GM18861 (cell line): ENCODE data around the gene PI4KA.
"Not testable (repeated sequence)": the region's sequence is repeated elsewhere in the genome, so short reads cannot be mapped to it uniquely, and the experiment has no call there.

Experiments used
- ATAC-seq: cut with Tn5 transposase; IDR thresholded peaks from one replicate; pipeline ENCODE4 v1.9.1; 2021; ENCODE audit not compliant: unreplicated experiment

PI4KA gene

GRCh38 chr22:20671409-20672081 lies 187.1 kb downstream of the PI4KA start:
- no peak for ATAC-seq

- ATAC-seq: not testable (repeated sequence)
These were observed 188.0 kb downstream of the PI4KA start for GRCh38 chr22:20670457-20671261.

GRCh38 chr22:20669884-20670283 lies 188.7 kb downstream of the PI4KA start:
- ATAC-seq: not testable (repeated sequence)

- ATAC-seq: not testable (repeated sequence)
These were observed 189.1 kb downstream of the PI4KA start for GRCh38 chr22:20669471-20669870.

- ATAC-seq: not testable (repeated sequence)
These were observed 189.8 kb downstream of the PI4KA start for GRCh38 chr22:20668769-20669168.

GRCh38 chr22:20668226-20668625 lies 190.4 kb downstream of the PI4KA start:
- not testable (repeated sequence) for ATAC-seq

- not testable (repeated sequence) for ATAC-seq
These were observed 191.1 kb downstream of the PI4KA start for GRCh38 chr22:20667548-20667947.

- no peak for ATAC-seq
These were observed 192.1 kb downstream of the PI4KA start for GRCh38 chr22:20666560-20666959.

GRCh38 chr22:20664594-20664959 lies 194.0 kb downstream of the PI4KA start:
- ATAC-seq: no peak

- no peak for ATAC-seq
These were observed 194.5 kb downstream of the PI4KA start for GRCh38 chr22:20663941-20664593.

GRCh38 chr22:20663137-20663828 lies 195.3 kb downstream of the PI4KA start:
- no peak for ATAC-seq

GRCh38 chr22:20662524-20663036 lies 196.0 kb downstream of the PI4KA start:
- ATAC-seq: not testable (repeated sequence)

GRCh38 chr22:20661473-20661872 lies 197.1 kb downstream of the PI4KA start:
- ATAC-seq: no peak

GRCh38 chr22:20660441-20661054 lies 198.1 kb downstream of the PI4KA start:
- no peak for ATAC-seq

GRCh38 chr22:20659920-20660319 lies 198.7 kb downstream of the PI4KA start:
- no peak for ATAC-seq

GRCh38 chr22:20659258-20659657 lies 199.4 kb downstream of the PI4KA start:
- no peak for ATAC-seq

- ATAC-seq: no peak
These were observed 200.0 kb downstream of the PI4KA start for GRCh38 chr22:20658433-20659222.

- ATAC-seq: no peak
These were observed 200.6 kb downstream of the PI4KA start for GRCh38 chr22:20657963-20658362.
